HK-2 (cell line): Measurements from ENCODE around the gene GREB1L.
A peak's percentile ranks its signal among the peaks of the same experiment; 100 is the strongest.
"Not testable (repeated sequence)": the region's sequence is repeated elsewhere in the genome, so short reads cannot be mapped to it uniquely, and the experiment has no call there.

ENCODE experiments used
- DNase-seq: peaks from one replicate; pipeline ENCODE4 v3.0.0-alpha.2; 2018; ENCODE audit not compliant: unreplicated experiment

The GREB1L gene

GRCh38 chr18:21242141-21242779, at the start of gene GREB1L:
TSS of gene GREB1L (plus strand) at chr18:21242232. CDS start at chr18:21383519, 141,287 bp downstream.
- DNase-seq, result peak; percentile 77

- DNase-seq, result no peak
These were observed 49.8 kb upstream of the GREB1L start for GRCh38 chr18:21192308-21192624.

GRCh38 chr18:21194871-21195771, 46.9 kb upstream of the GREB1L start:
- no peak for DNase-seq

- DNase-seq, result no peak
These were observed 45.6 kb upstream of the GREB1L start for GRCh38 chr18:21196426-21196825.

- DNase-seq, result no peak
These were observed 38.9 kb upstream of the GREB1L start for GRCh38 chr18:21203126-21203525.

- DNase-seq, result no peak
These were observed 38.3 kb upstream of the GREB1L start for GRCh38 chr18:21203542-21204241.

DNA sequence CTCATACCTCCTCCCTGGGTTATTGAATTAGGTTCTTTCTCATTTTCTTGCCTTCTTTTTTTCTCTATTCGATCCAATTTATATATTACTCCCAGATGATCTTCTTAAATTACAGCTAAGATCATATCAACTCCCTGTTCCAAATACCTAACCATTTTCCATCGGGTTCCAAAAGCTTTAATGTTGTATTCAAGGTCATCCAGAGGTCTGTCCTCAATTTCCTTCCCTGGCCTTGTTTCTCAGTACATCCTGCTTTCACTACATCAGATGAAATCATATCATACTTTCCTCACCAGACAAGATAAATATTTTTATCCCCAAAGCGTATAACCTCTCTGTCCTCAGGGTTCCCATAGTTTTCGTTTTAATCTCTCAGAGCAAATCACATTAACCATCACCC, 36.3 kb upstream of the GREB1L start:
- no peak for DNase-seq

DNA sequence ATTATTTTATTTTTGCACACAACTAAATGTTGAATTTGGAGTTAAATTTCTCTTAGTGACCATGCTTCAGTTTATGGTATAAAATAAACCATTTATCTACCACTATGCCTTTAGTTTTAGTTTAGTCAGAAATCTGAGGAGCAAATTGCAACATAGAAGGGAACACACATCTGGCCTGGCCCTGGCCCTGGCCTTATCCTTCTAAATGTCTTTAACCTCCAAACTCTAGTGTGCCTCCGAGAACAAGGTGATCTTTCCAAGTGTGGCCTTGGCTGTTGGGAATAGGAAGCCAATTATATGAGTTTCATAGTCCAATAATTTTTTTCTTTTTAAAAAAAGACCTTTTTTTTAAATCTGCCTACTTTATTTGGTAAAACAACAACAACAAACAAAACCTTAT, 31.8 kb upstream of the GREB1L start:
- no peak for DNase-seq

DNA sequence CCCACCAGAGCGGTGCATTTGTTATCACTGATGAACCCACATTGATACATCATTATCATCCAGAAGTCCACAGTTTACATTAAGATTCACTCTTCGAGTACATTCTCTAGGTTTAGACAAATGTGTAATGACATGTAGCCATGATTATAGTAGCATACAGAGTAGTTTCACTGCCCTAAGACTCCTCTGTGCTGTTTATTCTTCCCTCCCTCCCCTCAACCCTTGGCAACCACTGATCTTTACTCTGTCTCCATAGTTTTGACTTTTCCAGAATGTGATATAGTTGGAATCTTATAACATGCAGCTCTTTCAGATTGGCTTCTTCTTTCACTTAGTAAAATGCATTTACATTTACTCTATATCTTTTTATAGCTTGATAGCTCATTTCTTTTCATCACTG, 31.2 kb upstream of the GREB1L start:
- no peak for DNase-seq

GRCh38 chr18:21214409-21214808, 27.6 kb upstream of the GREB1L start:
- not testable (repeated sequence) for DNase-seq

DNA sequence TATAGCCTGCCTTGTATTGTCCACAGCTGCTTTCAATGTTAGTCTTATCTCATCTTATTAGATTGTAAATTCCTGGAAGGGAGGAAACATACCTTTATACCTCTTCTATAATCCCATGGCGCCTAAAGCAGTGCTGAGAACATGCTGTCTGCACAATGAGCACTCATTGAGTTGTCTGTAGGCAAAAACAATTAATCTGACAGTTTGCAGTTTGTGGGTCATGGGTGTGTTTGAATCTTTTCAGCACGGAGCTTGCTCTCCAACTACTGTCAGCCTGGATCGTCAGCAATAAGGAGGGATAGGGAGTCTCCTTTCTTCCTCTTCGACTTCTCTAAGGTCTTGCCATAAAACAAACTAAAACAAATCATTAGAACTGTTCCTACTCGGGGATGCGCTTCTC, 26.5 kb upstream of the GREB1L start:
- no peak for DNase-seq

- DNase-seq, result no peak
These were observed 23.2 kb upstream of the GREB1L start for GRCh38 chr18:21218862-21219261.

DNA sequence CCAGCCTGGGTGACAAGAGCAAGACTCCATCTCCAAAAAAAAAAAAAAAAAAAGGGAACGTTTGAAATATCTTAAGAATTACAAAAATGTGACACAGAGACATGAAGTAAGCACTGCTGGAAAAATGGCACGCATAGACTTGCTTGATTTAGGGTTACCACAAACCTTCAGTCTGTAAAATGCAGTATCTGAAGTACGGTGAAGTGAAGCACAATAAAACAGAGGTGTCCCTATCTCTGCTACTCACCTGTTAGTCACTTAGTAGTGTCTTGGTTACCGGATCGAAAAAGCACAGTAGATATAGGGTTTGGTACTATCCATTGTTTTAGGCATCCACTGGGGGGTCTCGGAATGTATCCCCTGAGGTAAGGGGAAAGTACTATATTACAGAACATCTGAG, 11.6 kb upstream of the GREB1L start:
- no peak for DNase-seq

GRCh38 chr18:21241301-21242048, 557 bp upstream of the GREB1L start:
- DNase-seq, result no peak

GRCh38 chr18:21242780-21243401, 859 bp downstream of the GREB1L start:
- peak; percentile 34 for DNase-seq

- no peak for DNase-seq
These were observed 12.5 kb downstream of the GREB1L start for GRCh38 chr18:21254576-21254975.

DNA sequence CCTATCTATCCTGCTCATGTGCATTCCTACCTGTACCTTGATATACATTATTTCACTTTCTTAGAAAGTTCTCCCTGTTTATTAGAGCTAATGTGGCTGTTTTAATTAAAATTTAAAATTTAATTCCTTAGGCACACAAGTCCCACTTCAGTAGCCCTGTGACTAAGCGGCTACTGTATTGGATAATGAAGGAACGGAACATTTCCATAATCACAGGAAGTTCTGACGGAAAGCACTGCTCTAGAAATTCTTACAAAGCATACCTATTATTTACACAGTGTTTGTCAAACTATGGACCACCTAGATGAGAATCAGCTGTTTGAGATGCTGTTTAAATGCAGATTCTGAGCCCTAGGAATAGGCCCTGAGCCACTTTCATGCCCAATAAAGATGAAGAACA, 13.2 kb downstream of the GREB1L start:
- DNase-seq, result no peak

DNA sequence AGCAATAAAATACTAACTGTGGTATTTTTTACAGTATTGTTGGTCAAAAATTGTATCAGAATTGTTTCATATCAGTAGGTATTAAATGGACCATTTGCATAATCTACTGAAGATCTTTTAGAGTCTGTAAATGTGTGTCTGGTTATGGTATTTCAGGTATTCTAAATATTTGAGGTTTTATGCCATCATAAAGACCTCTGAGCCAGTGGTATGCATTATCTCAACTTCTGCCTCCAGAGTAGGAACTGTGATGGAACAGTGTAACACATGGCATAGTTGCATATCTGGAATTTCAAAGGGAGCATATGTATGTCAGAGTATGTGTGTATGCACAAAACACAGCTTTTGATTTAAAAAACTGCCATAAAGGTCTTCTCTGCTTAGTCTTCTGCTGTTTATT, 15.4 kb downstream of the GREB1L start:
- DNase-seq, result no peak

DNA sequence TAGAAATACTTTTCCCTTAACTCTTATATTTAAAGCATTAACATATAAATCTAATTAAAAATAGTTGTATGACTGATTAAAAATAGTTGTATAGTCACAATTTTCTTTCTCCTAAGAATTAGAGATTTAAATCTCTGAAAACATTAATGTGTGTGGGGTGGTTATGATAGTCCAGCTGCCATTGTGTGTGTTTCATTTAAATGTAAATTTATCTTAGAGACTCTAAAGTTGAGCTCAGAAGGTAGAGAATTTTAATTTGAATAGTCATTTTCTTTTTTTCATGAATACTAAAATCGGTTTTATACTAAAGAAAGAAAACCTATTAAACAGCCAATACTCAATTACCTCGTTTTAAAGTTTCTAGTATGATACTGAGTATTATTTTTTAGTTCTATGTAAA, 18.6 kb downstream of the GREB1L start:
- no peak for DNase-seq

GRCh38 chr18:21261352-21261751, 19.3 kb downstream of the GREB1L start:
- DNase-seq, result no peak

- DNase-seq, result no peak
These were observed 20.2 kb downstream of the GREB1L start for GRCh38 chr18:21262244-21262643.

- no peak for DNase-seq
These were observed 20.9 kb downstream of the GREB1L start for GRCh38 chr18:21262979-21263378.
